ENCODE data around the gene ATG16L2.
A peak's percentile ranks its signal among the peaks of the same experiment; 100 is the strongest.
"Not testable (repeated sequence)": the region's sequence is repeated elsewhere in the genome, so short reads cannot be mapped to it uniquely, and the experiment has no call there.

ATG16L2 gene

DNA sequence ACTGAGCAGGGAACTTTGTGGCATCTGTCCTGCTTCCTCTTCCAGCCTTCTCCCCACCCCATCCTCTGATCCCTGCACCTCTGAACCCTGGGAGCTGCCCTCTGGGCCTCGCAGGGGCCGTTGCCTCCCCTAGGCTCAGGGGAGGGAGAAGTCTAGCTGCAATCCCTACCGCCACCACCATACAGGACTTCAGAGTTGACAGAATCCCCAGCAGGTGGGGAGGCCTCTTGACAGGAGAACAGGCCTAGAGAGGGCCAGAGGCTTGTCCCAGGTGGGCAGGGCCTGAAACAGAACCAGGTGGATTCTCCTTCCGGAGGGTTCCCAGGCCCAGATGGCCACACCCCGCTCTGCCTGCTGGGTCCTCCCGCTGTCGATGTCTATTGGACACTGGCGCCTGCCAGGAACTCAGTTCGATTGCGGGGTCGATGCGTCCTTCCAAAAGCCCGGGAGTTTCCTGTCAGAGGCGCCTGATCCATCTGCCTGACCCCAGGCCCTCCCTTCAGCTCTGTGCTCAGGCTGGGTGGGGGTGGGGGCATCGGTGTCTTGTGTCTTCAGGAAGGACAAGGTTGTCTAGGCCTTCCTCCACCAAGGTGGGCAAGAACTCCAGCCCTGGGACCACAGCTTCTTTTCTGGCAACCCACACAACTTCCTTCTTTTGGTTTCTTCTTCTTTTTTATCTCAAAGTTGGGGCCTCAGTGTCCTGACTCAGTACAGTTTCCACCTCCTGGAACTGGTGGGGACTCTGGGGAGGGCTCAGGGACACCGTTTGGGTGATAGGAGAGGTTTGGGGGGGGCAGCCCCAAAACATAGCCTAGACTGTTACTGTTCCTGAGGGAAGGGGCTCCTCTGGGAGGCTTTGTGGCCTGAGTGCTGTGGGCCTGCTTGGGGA lies 26.8 kb upstream of the ATG16L2 start:
- no peak overlapping the region for H3K4me3 ChIP-seq (ENCODE audit: low read depth, low read length)

DNA sequence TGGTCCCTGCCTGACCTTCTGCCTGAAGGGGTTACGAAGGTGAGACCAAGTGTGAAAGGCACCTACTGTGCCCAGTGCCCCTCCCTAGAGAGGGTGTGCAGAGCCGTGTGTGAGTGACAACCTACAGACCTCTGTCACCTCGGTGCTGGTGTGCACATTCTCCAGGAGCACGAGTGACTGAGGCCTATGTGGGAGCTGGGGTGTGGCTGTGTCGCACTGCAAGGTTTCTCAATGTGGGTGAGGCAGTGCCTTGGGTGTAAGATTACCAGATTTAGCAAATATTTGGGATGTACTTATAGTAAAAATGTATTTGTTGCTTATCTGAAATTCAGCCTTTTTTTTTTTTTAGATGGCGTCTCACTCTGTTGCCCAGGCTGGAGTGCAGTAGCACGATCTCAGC lies 26.0 kb upstream of the ATG16L2 start:
- H3K4me3 ChIP-seq (ENCODE audit: low read depth, low read length) = no peak overlapping the region
- TF ChIP-seq POLR2A (IDR thresholded peaks at IDR 0.05; ENCODE audit: extremely low read depth, insufficient read length) (no peak), MYC (IDR thresholded peaks at IDR 0.05; ENCODE audit: low read depth, low read length) (no peak)
- TF ChIP-seq, protein P1, sequence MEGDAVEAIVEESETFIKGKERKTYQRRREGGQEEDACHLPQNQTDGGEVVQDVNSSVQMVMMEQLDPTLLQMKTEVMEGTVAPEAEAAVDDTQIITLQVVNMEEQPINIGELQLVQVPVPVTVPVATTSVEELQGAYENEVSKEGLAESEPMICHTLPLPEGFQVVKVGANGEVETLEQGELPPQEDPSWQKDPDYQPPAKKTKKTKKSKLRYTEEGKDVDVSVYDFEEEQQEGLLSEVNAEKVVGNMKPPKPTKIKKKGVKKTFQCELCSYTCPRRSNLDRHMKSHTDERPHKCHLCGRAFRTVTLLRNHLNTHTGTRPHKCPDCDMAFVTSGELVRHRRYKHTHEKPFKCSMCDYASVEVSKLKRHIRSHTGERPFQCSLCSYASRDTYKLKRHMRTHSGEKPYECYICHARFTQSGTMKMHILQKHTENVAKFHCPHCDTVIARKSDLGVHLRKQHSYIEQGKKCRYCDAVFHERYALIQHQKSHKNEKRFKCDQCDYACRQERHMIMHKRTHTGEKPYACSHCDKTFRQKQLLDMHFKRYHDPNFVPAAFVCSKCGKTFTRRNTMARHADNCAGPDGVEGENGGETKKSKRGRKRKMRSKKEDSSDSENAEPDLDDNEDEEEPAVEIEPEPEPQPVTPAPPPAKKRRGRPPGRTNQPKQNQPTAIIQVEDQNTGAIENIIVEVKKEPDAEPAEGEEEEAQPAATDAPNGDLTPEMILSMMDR (IDR thresholded peaks at IDR 0.05; ENCODE audit: low read depth, low read length) = no peak
- TF ChIP-seq, protein P2, sequence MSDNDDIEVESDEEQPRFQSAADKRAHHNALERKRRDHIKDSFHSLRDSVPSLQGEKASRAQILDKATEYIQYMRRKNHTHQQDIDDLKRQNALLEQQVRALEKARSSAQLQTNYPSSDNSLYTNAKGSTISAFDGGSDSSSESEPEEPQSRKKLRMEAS (IDR thresholded peaks at IDR 0.05; ENCODE audit: low read depth, low read length) = no peak
- DNase-seq (ENCODE audit: low read depth) = no peak

More for the DNA sequence above, 26.8 kb upstream of the ATG16L2 start:
- TF ChIP-seq, protein P1 (IDR thresholded peaks at IDR 0.05; ENCODE audit: low read depth, low read length) = peak; percentile 20
- no peak for TF ChIP-seq MYC (IDR thresholded peaks at IDR 0.05; ENCODE audit: low read depth, low read length)
- TF ChIP-seq, protein P2 (IDR thresholded peaks at IDR 0.05; ENCODE audit: low read depth, low read length) = peak; percentile 29; the same call in 1 of the 2 replicates
- DNase-seq (ENCODE audit: low read depth) = peak; percentile 78

DNA sequence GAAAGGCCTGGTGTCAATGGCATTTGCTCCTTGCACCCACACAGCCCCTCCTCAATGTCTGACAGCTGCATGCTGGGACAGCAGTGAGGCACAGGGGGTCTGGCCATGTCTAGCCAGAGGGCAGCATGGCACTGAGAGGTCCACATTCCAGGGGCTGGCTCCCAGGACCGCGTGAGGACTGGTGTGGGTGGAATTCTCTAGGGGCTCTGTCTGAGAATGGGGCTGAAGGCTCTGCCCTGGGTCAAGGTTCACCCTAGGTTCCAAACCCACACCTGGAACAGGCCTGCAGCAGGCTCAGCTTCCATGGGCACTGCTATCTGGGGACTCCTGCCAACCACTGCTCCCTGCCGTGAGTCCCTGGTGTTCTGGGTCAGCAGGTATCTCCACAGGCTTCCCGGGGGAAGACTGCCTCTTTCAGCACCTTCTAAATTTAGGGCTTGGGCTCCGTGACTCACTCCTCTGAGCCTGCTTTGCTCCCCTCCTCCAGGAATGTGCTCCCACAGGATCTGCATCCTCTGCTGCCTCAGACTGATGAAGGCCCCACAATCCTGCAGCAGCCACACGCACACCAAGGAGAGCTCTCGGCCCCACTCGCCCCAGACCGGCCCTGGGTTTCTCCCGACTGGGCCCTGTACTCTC lies 24.6 kb upstream of the ATG16L2 start:
- TF ChIP-seq, protein P2 (IDR thresholded peaks at IDR 0.05; ENCODE audit: low read depth, low read length) = no peak
- TF ChIP-seq MYC (IDR thresholded peaks at IDR 0.05; ENCODE audit: low read depth, low read length) = no peak
- TF ChIP-seq, protein P1 (IDR thresholded peaks at IDR 0.05; ENCODE audit: low read depth, low read length) = no peak
- TF ChIP-seq POLR2A (IDR thresholded peaks at IDR 0.05; ENCODE audit: extremely low read depth, insufficient read length) = no peak
- no peak for DNase-seq (ENCODE audit: low read depth)
- H3K4me3 ChIP-seq (ENCODE audit: low read depth, low read length) = no peak overlapping the region

DNA sequence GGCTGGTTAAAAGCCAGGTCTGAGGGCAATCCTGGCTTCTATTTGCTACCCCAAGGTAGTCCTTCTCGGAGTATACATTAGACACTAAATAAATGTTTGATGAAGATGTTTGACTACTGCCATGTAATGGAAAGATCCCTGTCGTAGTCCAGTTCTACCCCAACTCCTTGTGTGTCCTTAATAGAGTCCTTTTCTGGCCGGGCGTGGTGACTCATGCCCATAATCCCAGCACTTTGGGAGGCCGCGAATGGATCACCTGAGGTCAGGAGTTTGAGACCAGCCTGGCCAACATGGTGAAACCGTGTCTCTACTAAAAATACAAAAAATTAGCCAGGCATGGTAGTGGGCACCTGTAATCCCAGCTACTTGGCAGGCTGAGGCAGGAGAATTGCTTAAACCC lies 23.0 kb upstream of the ATG16L2 start:
- H3K4me3 ChIP-seq (ENCODE audit: low read depth, low read length); DNase-seq (ENCODE audit: low read depth): not testable (repeated sequence)

DNA sequence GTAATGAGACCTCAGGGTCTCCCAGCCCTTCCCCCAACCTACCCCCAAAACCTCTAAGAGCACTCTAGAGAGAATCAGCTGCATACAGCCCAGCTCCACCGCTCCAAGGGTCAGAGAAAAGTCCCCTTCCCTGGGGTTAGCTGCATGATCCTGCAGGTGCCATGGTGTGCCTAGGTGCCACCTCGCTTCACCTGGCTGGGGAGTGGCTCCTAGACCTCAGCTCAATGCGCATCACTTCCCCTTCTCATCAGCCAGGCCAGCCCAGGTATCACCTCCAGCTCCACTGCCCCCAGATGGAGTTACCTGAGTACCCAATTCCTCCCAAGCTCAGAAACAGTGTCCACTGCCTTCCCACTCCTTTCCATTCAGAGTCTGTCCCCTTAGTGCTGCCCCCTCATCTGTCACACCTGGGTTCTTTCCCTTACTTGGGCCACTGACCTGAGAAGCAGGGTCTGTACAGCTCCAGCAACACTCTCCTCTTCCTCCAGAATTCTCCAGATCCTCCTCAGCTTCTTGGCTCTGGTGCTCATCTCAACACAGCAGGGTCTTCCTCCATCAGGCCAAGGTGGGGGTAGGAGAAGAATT lies 21.7 kb upstream of the ATG16L2 start:
- no peak for DNase-seq (ENCODE audit: low read depth)
- TF ChIP-seq, protein P2 (IDR thresholded peaks at IDR 0.05; ENCODE audit: low read depth, low read length) = no peak
- TF ChIP-seq POLR2A (IDR thresholded peaks at IDR 0.05; ENCODE audit: extremely low read depth, insufficient read length) (no peak), MYC (IDR thresholded peaks at IDR 0.05; ENCODE audit: low read depth, low read length) (no peak)
- TF ChIP-seq, protein P1 (IDR thresholded peaks at IDR 0.05; ENCODE audit: low read depth, low read length) = no peak
- H3K4me3 ChIP-seq (ENCODE audit: low read depth, low read length) = no peak overlapping the region

DNA sequence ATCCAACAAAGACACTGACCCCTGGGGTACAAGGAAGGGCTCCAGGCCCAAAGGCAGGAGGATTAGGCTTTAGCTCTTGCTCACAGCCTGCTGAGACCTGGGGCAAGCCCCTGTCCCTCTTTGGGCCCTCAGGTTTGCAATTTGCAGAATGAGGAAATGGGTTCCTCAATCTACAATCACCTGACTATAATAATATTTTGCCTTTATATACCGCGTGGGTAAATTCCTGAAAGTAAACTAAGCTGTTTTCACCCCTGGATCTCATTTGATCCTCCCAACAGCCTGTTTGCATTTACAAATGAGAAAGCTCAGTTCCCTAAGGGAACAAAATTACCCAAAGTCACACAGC lies 21.2 kb upstream of the ATG16L2 start:
- TF ChIP-seq, protein P1 (IDR thresholded peaks at IDR 0.05; ENCODE audit: low read depth, low read length) = no peak
- TF ChIP-seq, protein P2 (IDR thresholded peaks at IDR 0.05; ENCODE audit: low read depth, low read length) = no peak
- no peak for TF ChIP-seq POLR2A (IDR thresholded peaks at IDR 0.05; ENCODE audit: extremely low read depth, insufficient read length)
- TF ChIP-seq MYC (IDR thresholded peaks at IDR 0.05; ENCODE audit: low read depth, low read length) = no peak
- no peak for DNase-seq (ENCODE audit: low read depth)
- H3K4me3 ChIP-seq (ENCODE audit: low read depth, low read length) = peak overlapping the region; percentile 43

Measured in NB4 (cell line).